Hematopoietic multipotent progenitor cell treated with erythropoietin and hydrocortisone succinate and interleukin-3 and kit ligand, for 8 days (in vitro differentiated cells): ENCODE measurements around the gene ANO10.
A peak's percentile ranks its signal among the peaks of the same experiment; 100 is the strongest.
"Not testable (repeated sequence)": the region's sequence is repeated elsewhere in the genome, so short reads cannot be mapped to it uniquely, and the experiment has no call there.

Source experiments
- DNase-seq: peaks from one replicate; pipeline ENCODE4 v3.0.0-alpha.2; 2015

Gene ANO10, protein sequence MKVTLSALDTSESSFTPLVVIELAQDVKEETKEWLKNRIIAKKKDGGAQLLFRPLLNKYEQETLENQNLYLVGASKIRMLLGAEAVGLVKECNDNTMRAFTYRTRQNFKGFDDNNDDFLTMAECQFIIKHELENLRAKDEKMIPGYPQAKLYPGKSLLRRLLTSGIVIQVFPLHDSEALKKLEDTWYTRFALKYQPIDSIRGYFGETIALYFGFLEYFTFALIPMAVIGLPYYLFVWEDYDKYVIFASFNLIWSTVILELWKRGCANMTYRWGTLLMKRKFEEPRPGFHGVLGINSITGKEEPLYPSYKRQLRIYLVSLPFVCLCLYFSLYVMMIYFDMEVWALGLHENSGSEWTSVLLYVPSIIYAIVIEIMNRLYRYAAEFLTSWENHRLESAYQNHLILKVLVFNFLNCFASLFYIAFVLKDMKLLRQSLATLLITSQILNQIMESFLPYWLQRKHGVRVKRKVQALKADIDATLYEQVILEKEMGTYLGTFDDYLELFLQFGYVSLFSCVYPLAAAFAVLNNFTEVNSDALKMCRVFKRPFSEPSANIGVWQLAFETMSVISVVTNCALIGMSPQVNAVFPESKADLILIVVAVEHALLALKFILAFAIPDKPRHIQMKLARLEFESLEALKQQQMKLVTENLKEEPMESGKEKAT

GRCh38 chr3:43621656-43622432, at the start of gene ANO10:
ANO10 (minus strand) TSS chr3:43622011; CDS start chr3:43605852, 16,159 bp downstream.
- peak; percentile 99 for DNase-seq

DNA sequence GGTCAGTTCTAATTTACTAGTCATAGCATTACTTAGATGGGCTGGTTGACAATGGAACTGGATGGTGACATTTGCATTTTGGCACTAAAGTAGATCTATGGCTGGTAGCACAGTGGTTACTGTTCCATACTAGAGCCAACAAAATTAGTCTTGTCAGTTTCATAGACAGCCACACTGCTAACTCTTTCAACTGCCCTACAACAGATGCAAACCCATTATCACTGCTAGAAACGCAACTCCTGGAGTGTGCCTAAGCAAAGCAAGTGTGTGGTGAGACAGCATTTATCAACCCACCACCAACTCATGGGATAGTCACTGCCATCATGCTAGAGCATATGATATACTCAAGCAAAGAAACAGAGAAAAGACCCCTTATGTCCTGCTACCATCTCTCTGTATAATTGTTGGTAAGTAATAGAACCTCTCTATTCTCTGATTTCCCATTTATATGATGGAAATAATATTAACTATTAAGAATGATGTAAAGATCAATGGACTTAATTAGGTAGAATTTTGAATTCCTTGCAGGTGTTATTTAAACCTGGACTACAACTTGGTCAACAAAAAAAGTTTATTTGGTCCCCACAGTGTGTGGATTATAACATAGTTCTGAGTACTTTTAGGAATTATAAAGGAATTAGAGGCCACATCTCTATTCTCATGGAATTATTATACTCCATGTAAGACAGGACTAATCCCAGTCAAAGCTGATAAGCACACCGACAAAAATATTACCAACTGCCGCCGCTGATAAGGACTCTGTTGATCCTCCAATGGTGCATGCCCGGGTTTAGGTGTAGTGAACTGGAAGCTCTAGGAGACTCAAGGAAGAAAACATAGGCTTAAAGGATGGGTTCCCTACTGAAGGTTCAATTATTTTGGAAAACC, 49.1 kb upstream of the ANO10 start:
- peak; percentile 91 for DNase-seq

DNA sequence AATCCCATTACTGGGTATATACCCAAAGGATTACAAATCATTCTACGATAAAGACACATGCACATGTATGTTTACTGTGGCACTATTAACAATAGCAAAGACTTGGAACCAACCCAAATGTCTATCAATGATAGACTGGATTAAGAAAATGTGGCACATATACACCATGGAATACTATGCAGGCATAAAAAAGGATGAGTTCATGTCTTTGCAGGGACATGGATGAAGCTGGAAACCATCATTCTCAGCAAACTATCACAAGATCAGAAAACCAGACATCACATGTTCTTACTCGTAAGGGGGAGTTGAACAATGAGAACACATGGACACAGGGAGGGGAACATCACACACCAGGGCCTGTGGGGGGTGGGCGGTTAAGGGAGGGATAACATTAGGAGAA, 43.2 kb upstream of the ANO10 start:
- DNase-seq = not testable (repeated sequence)

DNA sequence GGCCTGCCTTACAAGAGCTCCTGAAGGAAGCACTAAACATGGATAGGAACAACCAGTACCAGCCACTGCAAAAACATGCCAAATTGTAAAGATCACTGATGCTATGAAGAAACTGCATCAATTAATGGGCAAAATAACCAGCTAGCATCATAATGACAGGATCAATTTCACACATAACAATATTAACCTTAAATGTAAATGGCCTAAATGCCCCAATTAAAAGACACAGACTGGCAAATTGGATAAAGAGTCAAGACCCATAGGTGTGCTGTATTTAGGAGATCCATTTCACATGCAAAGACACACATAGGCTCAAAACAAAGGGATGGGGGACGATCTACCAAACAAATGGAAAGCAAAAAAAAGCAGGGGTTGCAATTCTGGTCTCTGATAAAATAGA, 39.6 kb upstream of the ANO10 start:
- not testable (repeated sequence) for DNase-seq

DNA sequence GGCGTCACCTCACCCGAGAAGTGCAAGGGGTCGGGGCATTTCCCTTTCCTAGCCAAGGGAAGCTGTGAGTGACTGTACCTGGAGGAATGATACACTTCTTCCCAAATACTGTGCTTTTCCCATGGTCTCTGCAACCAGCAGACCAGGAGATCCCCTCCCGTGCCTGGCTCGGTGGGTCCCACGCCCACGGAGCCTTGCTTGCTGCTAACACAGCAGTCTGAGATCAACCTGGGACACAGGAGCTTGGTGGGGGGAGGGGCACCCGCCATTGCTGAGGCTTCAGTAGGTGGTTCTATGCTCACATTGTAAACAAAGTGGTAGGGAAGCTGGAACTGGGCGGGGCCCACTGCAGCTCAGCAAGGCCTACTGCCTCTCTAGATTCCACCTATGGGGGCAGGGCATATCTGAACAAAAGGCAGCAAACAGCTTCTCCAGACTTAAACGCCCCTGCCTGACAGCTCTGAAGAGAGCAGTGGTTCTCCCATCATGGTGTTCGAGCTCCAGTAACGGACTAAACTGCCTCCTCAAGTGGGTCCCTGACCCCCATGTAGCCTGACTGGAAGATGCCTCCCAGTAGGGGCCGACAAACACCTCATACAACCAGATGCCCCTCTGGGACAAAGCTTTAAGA, 37.6 kb upstream of the ANO10 start:
- DNase-seq = peak; percentile 72

GRCh38 chr3:43656390-43656789, 34.6 kb upstream of the ANO10 start:
- not testable (repeated sequence) for DNase-seq

DNA sequence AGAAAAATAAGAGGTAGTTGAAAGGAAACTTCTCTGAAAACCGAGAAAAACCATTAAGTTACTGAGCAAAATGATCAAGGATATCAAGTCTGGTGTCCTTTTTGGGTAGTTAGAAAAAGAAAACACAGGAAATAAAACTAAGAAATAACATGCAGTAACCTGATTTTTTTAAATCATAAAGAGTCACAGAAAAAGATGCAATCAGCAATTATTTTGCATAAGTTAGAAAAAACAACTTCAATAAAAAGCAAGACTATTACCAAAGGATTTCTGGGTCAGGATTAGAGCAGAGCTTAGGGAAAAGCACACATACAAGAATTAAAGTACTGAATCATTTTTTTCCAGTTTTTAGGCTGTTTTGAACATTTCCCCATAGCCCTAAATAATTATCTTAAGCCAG, 28.5 kb upstream of the ANO10 start:
- DNase-seq = no peak

DNA sequence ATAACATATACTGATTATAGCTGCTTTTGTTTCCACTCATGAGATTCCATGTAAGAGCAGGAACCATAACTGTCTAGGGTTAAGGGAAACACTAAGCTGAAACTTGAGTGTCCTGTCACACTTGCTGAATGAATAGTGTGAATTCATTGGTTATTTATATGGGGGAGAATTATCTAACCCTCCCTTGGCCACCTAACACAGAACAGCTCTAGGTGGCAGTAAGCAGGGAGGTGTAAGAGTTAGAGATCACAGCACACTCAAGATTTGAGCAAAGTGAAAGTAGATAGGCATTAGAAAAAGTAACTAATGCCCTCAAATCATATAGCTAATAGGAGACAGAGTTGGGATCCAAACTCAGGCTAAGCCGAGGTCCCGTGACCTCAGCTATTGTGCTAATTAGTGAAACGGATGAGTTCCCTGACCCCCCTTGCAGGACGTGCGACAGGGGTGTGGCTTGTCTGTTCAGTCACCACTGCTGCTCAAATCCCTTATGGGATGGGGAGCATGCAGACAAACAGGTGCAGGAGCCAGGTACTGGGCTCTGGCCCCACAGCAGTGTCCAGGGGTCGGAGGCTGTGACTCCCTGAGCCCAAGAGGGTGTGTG, 27.7 kb upstream of the ANO10 start:
- no peak for DNase-seq

GRCh38 chr3:43648957-43649356, 27.1 kb upstream of the ANO10 start:
- no peak for DNase-seq

DNA sequence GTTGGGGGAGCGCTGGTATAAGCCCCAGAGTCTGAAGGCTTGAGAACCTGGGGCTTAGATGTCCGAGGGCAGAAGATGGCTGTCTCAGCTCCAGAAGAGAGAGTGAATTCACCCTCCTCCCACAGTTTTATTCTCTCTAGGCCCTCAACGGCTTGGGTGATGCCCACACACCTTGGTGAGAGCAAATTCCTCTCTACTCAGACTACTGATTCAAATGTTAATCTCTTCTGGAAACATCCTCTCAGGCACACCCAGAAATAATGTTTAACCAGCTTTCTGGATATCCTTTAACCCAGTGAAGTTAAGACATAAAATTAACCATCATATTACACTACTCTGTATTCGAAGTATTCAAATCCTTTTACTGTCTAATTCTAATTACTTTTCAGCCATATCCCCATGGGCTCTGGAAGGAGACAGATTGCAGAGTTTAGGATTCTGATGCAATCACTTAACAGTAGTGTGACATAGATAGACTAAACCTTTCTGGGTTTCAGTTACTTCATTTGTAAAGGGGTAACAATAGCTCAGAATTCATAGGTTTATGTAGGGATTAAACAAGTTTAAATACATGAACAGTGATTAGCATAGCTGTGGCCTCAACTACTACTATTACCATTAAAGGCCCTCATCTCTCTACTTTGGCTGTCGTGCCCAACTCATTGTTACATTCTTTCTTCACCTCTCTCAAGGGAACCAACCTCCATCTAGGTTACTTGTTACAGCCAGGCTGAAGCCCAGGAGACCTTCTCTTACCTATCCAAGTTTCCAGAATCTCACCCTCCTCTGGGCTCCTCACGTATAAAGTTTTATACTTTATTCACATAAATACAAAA, 25.7 kb upstream of the ANO10 start:
- no peak for DNase-seq

DNA sequence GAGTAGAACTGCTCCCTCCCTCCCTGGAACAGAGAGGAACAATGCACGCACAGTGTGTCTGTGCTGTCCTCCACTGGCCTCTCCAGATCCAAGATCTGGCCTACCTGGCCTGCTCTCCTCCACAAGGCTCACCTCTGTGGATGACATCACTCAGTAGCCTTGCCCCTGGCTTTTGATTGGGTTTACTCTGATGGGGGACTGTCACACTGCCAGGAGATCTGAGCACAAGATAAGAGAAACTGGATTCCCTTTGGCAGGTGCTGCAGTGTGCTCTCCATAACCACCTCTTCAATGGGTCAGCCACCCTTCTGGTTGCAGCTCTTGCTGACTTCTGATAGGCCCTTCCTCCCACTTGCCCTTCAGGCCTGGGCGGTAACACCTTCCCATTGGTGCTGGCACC, 22.6 kb upstream of the ANO10 start:
- DNase-seq = no peak

DNA sequence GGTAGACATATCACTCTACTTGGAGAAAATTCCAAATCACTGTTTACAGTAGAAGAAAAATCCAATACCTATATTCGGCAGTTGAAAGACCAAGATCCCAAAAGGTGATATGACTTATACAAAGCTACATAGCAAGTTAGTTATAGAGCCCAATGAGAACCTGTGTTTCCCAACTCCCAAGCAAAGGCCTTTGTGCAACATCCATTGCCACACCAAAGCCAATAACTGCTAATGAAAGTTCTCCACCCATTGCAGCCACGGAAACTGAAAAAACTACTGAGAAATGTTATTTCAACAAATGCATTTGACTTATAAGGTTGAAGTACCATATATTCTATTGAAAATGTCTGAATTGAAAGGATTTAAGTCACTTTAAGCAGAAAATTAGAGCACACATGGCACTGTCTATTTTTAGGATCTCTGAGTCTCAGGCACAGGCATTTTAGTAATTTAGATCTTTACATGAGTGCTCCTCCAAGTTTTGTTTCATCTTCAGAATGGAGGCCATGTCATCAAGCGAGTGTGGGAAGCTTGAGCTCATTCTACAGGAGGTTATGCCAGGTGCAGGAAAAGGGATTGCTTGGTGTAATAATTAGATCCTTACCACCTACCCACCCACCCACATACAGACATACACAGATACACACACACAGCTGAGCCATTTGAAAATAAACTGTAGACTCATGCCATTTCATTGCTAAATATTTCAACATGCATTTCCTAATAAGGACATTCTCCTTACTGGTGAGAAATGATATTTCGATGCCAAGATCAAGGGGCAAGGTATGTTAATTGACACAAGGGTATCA, 19.7 kb upstream of the ANO10 start:
- no peak for DNase-seq

DNA sequence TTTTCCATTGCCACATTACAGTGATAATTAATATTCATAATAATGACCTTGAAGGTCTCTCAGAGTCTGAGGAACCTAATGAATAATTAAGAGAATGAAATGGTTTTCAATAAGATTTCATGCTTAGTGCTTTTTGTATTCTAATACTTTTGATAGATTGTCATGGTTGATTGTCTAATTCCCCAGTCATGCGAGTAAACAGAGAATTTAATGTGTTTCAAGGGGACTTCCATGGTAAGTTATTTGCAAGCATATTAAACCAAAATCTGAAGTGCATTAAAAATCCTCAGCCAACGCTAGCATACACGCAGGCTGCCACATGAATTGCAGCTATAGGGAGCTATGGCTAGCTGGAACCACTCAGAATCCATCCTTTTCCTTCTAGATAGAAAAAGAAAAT, 18.9 kb upstream of the ANO10 start:
- no peak for DNase-seq

DNA sequence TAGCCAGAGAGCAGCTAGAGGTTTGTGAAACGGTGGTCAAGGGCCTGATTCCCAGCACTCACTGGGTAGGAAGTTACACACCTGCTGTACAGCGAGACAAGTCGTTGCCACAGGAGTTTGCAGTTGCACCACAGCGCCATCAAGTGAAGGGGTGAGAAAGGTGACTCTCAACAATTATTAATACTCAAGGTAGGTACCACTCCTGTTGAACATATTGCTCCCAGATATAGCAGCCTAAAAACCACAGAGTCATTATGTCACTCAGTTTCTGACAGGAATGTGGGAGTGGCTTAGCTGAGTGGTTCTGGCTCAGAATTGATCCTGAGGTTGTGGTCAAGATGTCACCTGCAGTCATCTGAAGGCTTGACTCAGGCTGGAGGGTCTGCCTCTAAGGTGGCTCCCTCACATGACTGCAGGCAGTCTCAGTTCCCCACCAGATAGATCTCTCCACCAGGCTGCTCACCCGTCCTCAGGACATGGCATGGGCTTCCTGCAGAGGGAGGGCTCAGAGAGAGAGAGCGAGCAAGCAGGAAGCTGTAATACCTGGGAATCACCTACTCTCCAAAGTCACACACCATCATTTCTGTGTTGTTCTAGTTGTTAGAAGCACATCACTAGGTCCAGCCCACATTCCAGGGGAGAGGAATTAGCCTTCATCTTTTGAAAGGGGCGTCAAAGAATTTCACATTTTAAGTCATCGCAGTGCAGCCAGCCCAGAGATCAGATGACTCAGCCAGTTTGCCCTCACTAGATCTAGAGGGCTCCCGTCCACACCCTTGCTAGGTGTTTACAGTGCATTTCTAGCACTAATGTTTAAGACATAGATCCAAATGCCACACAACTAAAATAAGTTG, 17.0 kb upstream of the ANO10 start:
- DNase-seq = peak; percentile 87

DNA sequence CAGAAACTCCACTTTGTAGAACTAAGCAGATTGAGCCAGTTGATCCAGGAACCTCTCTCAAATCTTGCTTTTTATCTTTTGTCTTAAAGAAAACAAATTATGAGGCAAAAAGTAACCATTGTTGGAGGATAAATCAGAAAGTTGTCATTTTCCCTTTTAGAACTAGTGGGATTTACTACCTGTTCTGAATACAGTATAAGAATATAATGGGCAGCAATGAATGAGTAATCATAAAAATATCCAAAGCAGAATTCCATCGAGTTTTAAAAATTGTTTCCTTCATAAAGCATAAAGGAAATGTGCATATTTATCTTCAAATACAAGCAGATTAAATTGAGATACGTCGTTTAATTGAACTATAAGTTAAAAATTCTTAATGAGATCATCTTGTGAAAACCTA, 15.9 kb upstream of the ANO10 start:
- no peak for DNase-seq

DNA sequence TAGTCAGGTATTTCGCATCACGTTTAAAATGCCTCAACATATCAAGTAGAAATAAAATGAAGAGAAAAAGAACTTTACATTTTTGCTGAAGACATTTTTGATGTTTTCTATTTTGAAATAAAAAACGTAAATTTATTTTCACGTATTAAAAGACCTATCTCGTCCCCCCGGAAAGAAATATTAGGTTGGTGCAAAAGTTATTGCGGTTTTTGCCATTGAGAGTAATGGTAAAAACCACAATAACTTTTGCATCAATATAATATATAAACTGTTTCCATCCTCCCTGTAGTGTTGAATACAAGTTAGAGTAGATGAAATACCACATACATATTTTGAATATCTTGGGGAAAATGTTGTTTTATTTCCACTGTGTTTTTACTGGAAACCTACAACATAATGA, 11.2 kb upstream of the ANO10 start:
- no peak for DNase-seq

DNA sequence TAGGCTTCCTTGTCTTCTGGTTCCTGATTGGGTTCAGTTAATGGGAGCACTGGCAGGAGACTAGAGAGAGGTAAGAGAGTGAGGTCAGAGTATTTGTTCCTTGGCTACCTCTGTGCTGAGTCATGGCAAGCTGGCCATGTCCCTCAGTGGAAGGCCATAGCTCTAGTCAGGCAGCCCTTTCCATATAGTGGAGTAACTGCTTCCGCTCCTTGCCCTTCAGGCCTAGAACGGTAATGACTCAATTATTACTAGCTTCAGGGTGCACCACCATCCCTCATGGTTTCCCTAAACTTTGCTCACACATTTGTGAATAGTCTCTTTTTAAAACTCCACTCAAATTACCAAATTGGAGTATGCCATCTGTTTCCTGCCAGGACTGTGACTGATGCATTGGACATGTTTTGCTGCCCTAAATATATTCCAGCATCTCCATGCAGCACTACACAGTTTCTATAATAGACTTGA, 10.5 kb upstream of the ANO10 start:
- DNase-seq = no peak

- DNase-seq = no peak
These were observed 7.9 kb upstream of the ANO10 start for GRCh38 chr3:43629741-43630140.

DNA sequence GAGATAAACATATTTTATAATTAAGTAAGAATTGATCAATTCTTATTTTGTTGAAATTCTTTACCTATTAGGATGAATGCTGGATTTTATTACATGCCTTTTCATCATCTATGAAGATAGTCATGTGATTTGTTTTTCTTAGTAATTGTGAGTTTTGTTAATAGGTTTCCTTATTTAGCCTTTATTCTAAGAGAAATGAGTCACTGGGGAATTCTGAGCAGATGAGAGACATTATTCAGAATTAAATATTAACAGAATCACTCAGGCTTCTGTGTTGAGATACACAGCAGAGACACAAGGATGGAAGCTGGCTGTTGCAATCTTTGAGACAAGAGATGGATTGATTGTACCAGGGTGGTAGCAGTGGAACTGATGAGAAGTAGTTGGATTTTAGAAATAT, 7.4 kb upstream of the ANO10 start:
- no peak for DNase-seq
